Breast epithelium (tissue), 4 donors: ENCODE results near the gene PRKN. TPM values are rescaled to one million over a fixed set of nuclear protein-coding genes. Genes with fewer than 3 reads are reported as not detected.

ENCODE experiments used
- DNase-seq, 2 donors: peaks; one replicate each; pipeline ENCODE4 v3.0.0-alpha.2; 2019; ENCODE audit warnings: low spot score in 2 of 2
- H3K27ac ChIP-seq, 2 donors: fragments of 200-600 bp; sonication (generic) in 1 of 2; one replicate each; pipeline ENCODE4 v1.5.1; 2016 to 2019; ENCODE audit warnings: mild to moderate bottlenecking in 1 of 2
- H3K27me3 ChIP-seq, 2 donors: fragments of 200-600 bp; sonication (generic) in 1 of 2; one replicate each; pipeline versions ENCODE4 v1.5.1 to v1.6.0; 2017 to 2019; ENCODE audit warnings: control low read depth in 1 of 2, mild to moderate bottlenecking in 1 of 2
- H3K36me3 ChIP-seq: fragments of 200-600 bp; one replicate; pipeline ENCODE4 v1.5.1; 2019
- H3K4me1 ChIP-seq, 2 donors: fragments of 200-600 bp; sonication (generic); one replicate each; pipeline ENCODE4 v1.5.1; 2016 to 2019; ENCODE audit warnings: control low read depth in 1 of 2
- H3K4me3 ChIP-seq, 3 donors: fragments of 200-600 bp; sonication (generic); 1 replicate in 2 of 3; 2 replicates in 1 of 3; pipeline ENCODE4 v1.5.1; 2016 to 2019; ENCODE audit warnings: mild to moderate bottlenecking in 3 of 3, moderate library complexity in 2 of 3
- H3K9me3 ChIP-seq, 2 donors: fragments of 200-600 bp; sonication (generic) in 1 of 2; one replicate each; pipeline ENCODE4 v1.5.1; 2016 to 2019; ENCODE audit warnings: control low read depth in 1 of 2
- POLR2A ChIP-seq: fragments of 450-650 bp; IDR thresholded peaks from one replicate; pipeline ENCODE4 v1.6.1; 2016; ENCODE audit warnings: antibody characterized with exemption, mild to moderate bottlenecking, moderate library complexity
- POLR2AphosphoS5 ChIP-seq, 3 donors: sonication (generic); formaldehyde crosslinking; IDR thresholded peaks; one replicate each; pipeline ENCODE4 v1.6.1; 2017; ENCODE audit warnings: antibody characterized with exemption in 3 of 3
- intact Hi-C: fragments of 100-400 bp; cut with DNase I; formaldehyde crosslinking; loops from one replicate; pipeline ENCODE4 v1.15.1; 2023; ENCODE audit warnings: low total_unique reads
- total RNA-seq, 3 donors: library from RNA; depleted of rRNA; stranded (reverse); fragments of >200 nt; gene quantifications; one replicate each; pipeline ENCODE4 v1.1.0, GENCODE V29; 2016
- TF ChIP-seq, protein P1 (sequence below), 3 donors: fragments of 450-650 bp; IDR thresholded peaks; one replicate each; pipeline ENCODE4 v1.5.1; 2016 to 2017; ENCODE audit warnings: antibody characterized with exemption in 3 of 3, mild to moderate bottlenecking in 3 of 3, moderate library complexity in 3 of 3

The PRKN gene
- total RNA-seq, 3 donors from 2014 or later: 7.2 to 19.0 (median 11.2) TPM

GRCh38 chr6:161300823-161301222, 1426.7 kb downstream of the PRKN start:
- intact Hi-C loops: no loop called here
- no peak for DNase-seq
- no peaks in the 10 kb centered on the region for H3K4me1 ChIP-seq
- H3K36me3 ChIP-seq: no peaks in the 10 kb centered on the region
- H3K27me3 ChIP-seq: no peaks in the 10 kb centered on the region
- no peak overlapping the region for H3K4me3 ChIP-seq
- no peak overlapping the region for H3K27ac ChIP-seq
- TF ChIP-seq, protein P1, sequence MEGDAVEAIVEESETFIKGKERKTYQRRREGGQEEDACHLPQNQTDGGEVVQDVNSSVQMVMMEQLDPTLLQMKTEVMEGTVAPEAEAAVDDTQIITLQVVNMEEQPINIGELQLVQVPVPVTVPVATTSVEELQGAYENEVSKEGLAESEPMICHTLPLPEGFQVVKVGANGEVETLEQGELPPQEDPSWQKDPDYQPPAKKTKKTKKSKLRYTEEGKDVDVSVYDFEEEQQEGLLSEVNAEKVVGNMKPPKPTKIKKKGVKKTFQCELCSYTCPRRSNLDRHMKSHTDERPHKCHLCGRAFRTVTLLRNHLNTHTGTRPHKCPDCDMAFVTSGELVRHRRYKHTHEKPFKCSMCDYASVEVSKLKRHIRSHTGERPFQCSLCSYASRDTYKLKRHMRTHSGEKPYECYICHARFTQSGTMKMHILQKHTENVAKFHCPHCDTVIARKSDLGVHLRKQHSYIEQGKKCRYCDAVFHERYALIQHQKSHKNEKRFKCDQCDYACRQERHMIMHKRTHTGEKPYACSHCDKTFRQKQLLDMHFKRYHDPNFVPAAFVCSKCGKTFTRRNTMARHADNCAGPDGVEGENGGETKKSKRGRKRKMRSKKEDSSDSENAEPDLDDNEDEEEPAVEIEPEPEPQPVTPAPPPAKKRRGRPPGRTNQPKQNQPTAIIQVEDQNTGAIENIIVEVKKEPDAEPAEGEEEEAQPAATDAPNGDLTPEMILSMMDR (IDR thresholded peaks at IDR 0.05): no peak
- TF ChIP-seq POLR2AphosphoS5 (IDR thresholded peaks at IDR 0.05) (no peak), POLR2A (no peak)
- H3K9me3 ChIP-seq: no peaks in the 10 kb centered on the region

DNA sequence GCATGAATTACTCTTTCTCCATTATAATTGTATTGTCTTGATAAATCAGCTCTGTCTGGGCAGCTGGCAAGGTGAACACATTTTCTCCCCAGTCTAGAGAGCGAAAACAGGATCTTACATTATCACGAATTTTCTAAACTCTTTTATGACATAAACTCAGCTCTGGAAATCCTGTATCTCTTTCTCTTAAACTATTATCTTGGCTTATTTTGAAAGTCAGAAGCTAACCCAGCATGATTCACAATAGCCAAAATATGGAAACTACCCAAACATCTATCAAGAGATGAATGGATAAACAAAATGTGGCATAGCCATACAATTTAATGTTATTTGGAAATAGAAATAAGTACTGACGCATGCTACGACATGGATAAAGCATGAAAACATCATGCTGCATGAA, 1427.8 kb downstream of the PRKN start:
- no peak overlapping the region for H3K4me3 ChIP-seq
- no peaks in the 10 kb centered on the region for H3K27me3 ChIP-seq
- no peak for DNase-seq
- intact Hi-C loops: no loop called here
- TF ChIP-seq, protein P1 (IDR thresholded peaks at IDR 0.05): no peak
- no peak for TF ChIP-seq POLR2A
- TF ChIP-seq POLR2AphosphoS5 (IDR thresholded peaks at IDR 0.05): no peak
- no peaks in the 10 kb centered on the region for H3K4me1 ChIP-seq
- H3K36me3 ChIP-seq: no peaks in the 10 kb centered on the region
- H3K9me3 ChIP-seq: no peaks in the 10 kb centered on the region
- no peak overlapping the region for H3K27ac ChIP-seq

Other genes with a start within 250 kb of the PRKN start
- gene PACRG, start 208 bp upstream of the PRKN start, total RNA-seq: 1 to 10 TPM in 2 of 3 donors, under 1 TPM in 1; 0.64 to 6.4 (median 4.6) TPM